Activated CD8-positive, alpha-beta memory T cell treated with anti-CD3 and anti-CD28 coated beads, Interleukin-2, amount 50 U/mL, for 48 hours (primary cell): Measurements from ENCODE around the gene TELO2.

Source experiments
- DNase-seq: peaks from one replicate; pipeline ENCODE4 v3.0.0-alpha.2; 2020

Gene TELO2

DNA sequence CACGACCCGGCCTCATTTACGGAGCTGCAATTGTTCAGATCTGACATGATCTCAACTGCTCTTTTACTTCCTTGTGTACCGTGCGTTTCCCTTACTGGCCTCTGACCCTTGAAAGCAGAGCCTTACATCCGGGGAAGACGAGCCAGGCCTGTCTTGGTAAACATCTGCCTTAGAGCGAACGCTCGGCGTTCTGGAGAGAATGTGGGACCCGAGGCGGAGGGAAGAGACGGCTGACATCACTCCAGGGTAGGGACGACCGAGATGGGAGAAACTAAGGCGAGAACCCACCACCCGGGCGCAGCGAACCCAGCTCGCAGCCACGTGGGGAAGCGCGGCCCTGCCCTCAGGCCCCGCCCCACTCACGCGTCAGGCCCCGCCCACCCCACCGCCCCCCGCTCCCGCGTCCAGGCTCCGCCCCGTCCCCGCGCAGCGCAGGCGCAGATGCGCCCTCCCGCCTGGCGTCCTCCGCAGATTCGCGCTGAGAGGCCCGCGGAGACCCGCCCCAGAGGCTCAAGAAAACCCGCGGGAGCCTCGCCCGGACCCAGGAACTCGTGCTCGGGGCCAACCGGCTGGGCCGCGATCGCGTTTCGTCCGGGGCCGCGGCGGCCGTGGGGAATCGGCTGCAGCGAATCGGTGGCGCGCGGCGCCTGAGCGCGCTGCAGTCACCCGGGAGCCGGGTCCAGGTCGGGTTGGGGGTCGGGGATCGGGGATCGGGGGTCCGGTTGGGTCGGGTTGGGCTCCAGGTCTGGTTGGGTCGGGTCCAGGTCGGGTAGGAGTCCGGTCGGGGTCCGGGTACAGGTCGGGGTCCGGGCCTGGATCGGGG, at the start of gene TELO2:
Gene TELO2 (plus strand): TSS at position 438 of the 823 bp plus-strand sequence. CDS start 922 bp downstream, outside the sequence.
- peak; percentile 95 for DNase-seq

DNA sequence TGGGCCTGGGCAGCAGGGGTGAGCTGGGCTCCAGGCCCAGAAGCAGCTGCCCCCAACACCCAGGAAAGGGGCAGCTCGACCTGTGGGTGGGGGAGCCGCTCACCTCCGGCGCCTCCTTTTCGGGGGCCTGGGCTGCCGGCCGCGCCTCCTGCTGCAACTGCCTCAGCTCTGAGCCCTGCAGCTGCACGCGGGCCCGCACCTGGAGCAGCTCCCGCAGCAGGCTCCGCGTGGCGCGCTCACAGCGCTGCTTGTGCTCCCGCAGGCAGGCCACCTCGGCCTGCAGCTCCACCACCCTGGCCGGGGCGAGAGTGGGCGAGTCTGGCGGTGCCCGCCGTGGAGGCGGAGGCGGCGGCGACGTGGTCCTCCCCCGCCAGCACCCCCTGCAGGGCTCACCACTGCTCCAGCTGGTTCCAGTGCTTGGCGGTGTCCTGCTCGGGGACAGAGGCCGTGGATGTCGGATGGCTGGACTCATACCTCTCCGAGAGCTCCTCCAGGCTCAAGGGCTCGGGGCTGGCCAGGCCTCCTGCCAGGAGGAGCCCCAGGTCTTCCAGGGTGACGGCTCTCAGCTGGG, 49.7 kb upstream of the TELO2 start:
- no peak for DNase-seq

DNA sequence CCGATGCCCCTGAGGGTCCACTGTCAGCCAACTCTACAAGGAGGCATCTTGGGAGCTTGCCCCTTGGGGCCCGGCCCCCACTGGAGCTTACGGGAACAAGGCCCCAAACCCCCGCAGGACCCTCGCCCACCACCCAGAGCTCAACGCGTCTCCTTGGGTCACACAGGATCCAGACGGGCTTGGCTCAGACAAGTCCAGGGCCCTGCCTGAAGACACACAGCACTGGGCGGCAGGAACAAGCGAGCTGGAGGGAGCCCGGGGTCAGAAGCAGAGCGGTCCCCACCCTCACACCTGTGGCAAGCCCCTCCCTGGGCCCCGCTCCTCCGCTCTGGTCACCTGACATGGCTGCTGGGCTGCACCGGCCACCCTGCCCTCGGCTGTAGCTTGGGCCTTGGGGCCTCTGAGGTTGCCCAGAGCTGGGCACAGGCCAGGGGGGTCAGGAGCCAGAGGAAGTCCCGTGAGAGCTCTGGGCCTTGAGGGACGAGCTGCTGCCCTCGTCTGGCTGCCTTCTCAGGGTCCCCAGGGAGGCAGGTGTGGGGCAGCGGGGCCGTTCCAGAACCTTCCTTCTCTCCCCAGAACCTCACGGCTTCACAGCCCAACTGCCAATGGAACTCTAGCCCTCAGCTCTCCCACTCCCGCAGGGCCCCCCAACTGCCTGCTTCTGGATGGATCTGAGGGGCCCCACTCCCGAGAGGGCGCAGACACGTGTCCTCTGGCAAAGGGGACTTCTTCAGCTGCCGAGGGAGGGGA, 49.0 kb upstream of the TELO2 start, which contains the start of gene CCDC154:
Gene CCDC154 (minus strand): TSS at position 577 of the 750 bp plus-strand sequence. CDS start 234 bp downstream, at position 343.
- no peak for DNase-seq

DNA sequence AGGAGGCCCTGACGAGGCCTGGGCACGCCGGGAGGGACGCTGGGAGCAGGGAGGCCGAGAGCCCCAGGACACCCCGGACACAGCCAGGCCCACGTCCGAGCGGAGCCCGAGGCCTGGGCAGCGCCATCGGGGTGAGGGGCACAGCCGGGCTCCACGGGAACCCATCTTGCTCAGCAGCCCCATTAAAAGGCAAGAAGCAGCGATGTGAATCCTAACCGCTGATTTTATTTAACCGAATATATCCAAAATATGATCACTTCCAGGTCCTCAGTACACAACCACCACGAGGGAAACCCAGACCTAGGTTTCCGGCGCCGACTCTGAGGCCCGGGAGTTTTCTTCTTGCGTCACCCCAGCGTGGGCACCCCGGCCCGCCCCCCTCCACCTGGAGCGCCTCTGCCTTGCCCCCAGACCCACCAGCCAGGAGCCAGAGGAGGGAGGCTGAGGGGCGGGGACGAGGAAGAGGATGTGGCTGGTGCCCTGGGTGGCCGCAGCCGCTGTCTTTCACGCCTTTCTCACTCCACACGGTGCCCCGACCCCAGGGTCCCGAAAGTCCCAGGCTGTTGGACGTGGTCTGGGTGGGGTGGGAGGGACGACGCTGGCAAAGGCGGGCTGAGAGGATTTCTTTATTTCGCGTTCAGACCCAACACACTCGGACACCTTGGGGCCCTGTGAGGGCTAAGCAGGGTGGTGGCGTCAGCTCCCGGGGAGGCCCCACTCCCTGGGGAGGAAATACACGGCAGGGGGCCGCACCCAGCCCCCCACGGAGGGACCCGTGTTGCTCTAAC, 48.2 kb upstream of the TELO2 start:
- no peak for DNase-seq

DNA sequence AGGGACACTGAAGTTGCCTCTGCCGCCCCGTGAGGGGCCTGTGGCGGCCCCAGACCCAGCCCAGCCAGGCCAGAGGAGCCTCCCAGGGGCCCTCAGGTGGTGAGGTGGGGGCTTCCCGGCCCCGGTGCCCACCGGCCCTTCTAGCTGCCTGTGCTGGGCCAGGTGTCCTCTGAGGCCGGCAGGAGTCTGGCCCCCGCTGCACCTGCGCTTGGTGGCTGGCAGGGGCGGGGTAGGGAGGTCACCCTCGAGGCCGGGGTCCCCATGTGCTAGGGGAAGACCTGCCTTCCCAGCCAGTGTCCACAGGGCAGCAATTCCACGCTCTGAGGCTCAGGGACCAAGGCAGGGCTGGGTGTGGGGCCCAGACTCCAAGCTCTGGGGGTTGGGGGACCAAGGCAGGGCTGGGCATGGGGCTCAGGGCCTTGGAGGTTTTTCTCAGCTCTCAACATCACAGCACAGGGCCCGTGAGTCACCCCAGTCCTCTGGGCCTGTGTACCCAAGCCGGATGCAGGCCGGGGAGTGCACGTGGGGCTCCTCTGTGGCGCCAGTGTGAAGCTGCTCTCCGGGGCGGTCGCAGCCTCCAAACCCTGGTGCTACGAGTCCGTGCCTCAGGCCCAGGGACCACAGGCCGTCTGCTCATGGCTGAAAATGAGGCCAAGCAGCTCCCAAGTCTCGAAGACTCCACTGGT, 47.5 kb upstream of the TELO2 start:
- DNase-seq = no peak

DNA sequence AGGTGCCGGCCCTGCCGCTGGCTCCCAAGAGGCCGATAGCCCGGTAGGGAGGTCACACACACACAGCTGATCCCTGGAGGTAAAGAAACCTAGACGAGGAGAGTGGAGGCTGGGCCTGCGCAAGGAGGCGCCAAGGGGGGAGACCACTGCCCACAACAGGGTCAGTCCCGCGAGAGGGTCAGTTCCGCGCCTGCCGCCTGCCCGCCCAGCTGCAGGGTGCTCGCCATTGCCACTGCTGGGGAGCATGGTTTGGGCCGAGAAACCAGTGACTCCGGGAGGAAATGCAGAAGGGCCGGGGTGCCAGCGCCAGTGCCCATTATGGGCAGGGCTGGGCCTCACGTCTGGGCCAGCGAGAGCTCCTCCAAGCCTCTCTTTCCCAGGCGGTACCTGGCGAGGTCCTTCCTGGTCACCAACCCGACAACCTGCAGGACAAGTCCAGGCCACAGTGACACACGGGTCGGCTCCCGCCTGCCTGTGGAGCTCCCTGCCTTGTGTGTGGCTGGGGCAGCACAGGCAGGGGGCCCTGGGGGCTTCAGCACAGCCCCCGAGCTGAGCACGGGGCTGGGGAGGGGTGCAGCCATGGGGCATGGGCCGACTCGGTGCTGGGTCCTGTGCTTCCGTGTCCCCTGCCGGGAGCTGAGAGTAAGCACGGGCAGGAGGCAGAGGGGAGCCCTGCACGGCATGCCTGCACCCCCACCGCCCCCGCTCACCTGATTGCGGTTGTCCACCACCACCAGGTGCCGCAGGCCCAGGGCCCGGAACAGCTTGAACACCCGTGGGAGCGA, 46.7 kb upstream of the TELO2 start:
- DNase-seq = no peak

DNA sequence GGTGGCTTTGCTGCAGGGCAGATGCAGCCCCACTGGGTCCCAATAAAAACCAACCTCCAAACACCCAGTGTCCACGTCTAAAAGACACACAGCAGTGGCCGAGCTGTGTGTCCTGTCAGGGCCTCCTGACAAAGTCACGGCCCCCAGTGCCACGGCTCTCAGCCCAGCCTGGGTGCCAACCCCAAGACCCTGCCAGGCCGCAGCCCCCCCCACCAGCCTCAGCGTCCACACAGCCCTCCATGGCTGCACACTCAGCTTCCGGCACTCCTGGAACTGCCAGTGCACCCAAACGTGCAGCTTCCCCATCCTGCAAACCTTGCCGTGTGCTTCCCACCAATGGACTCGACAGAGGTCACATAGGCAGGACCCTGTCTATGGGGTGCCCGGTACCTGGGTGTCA, 45.2 kb upstream of the TELO2 start:
- DNase-seq = no peak

DNA sequence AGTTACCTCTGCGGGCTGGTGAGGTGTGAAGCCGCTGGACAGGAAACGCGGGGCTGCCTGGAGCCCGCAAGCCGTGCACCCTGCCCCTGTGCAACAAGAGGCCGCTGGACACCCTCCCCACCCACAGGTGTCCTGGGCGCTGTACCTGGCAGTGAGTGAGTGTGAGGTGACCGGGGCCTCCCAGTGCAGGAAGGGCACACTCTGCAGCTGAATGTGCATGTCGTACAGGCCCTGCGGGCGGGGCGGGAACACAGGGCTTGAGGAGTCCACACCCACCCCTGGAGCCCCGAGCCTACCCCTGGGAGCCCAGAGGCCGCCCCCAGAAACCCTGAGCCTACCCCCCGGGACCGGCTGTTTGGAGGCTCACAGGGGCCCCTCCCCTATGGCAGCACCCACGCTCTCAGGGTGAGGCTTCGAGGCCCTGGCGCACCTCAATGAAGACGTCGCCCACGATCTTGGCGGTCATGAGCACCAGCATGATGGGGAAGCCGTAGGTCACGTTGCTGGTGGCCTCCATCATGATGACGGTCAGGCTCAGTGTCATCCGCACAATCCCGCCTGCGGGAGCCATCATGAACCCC, 44.5 kb upstream of the TELO2 start:
- no peak for DNase-seq

DNA sequence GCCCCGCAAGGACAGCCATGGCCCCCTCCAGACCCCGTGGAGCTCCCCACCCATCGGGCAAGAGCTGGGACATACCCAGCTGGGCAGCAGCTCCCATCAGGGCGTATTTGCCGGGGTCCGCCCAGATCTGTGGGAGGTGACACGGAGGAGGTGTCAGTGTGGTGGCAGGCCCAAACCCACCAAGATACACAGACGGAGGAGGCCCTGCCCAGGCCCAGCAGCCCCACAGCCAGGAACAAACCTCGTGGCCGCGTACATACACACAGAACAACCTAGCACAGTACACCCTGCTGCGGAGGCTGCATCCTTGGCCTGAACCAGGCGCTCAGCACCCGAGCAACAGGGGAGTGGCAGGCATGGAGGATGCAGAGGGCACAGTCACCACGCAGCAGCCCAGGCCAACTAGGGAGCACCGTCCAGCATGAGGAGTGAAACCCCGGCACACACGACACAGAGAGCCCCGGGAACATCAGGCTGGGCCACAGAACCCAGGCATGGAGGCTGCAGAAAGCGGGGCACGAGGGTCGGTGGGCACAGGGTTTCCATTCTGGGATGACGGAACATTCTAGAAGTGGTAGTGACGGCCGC, 43.9 kb upstream of the TELO2 start:
- no peak for DNase-seq

DNA sequence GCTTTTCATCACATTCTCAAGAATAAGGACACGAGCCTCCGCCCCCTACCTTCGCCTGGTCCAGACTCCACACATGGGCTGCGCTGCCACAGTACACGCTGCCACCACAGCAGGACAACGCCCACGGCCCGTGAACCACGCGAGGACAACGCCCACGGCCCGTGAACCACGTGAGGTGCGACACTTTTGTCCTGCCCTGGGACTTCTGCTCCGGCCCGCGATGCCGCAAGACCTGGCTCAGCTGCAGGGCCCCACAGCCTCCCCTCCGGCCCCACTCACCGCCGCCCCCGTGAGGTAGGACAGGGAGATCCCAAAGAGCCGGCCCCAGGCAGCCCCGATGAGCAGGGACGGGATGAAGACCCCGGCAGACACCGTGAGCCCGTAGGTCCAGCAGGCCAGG, 42.9 kb upstream of the TELO2 start:
- DNase-seq = no peak

DNA sequence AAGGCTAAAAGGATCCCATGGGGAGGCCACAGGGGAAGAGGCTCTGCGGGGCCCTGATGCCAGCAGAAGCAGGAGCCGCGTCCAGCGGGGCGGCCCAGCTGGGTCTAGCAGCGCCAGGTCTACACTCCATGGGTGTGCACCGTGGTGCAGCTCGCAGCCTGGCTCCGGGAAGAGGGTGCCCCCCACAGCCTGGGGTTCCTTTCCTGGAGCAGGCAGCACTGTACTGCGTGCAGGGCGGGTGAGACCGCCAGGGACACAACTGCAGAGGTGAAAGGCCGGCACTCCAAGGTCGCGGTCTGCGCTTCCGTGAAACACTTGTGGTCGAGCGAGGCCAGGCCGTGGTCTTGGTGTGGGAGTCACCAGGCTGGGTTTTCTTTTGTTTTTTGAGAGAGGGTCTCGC, 42.3 kb upstream of the TELO2 start:
- no peak for DNase-seq

DNA sequence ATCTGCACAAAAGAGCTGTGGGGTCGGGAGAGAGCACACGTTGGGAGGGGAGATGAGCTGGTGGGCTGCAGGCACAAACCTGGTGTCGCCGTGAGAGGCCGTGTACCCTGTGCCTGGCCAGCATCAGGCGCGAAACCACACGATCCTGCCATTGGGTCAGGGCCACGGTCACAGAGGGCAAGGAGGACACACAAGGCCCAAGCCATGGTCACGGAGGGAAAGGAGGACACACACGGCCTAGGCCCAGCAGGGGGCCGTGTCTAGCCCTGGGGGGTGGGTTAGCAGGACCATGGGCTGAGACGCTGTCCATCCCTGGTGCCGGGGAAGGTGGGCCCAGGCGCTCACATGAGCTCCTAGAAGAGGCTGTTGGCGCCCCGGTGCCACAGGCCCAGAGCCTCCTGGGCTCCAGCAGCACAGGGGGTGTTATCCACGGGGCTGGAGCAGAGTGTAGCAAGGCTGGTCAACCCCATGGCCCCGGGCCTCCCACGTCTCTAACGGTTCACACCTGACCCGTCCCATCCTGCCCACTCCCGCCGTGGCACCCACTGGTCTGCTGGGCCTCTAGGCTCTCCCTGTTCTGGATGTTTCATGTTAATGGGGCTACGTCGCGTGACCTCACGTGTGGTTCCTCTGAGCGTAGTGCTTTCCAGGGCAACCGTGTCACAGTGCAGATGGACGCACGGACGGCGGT, 41.3 kb upstream of the TELO2 start:
- no peak for DNase-seq

DNA sequence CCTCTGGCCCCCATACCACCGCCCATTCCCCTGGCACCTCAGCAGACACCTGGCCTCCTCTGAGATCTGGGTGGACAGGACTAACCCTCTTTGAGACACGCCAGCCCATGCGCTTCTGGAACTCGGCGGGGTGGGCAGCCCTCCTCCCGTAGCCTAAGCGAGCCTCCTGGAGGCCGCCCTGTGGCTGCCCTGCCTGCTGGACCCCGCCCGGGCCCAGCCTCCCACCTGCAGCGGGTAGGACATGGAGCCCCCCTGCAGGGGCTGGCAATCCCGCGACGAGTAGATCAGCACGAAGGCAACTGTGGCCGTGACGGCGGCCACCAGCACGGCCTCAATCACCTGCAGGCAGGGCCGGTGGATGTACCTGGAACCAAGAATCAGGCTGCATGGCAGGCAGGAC, 40.6 kb upstream of the TELO2 start:
- no peak for DNase-seq

DNA sequence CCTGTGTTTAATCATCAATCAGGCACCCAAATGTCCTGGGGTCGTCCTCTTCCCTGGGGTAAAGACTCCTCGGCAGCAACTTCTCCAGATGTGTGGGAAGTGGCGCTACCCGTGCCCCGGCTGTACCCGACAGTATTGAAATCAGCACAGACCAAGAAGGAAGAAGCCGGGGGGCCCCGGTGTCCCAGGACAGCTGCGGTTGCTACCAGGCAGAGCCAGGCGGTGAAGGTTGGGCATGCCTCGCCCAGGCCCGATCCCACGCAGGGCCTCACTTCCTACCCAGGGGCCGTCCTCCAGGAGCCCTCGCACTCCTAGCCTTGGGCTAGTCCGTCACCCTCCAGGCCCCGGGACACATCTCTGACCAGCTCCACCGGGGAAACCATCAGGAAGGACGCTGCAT, 39.8 kb upstream of the TELO2 start:
- no peak for DNase-seq

DNA sequence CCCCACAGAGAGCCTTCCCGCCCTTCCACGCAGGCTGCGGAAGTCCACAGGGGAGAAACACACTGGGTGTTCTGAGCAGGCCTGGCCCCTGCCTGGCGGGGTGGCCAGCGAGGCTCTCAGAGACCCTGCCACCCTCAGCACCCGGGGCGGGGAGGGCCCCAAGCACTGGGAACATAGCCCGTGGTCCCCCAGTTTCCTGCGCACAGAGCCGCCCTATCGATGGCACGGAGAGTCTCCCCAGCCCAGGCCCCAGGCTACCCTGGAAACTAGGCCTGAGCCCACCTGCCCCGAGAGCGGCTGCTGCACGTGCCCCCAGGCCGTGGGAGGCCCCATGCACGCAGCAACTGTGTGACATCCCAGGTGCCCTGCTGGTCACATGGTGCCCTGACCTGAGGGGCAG, 38.6 kb upstream of the TELO2 start:
- no peak for DNase-seq

DNA sequence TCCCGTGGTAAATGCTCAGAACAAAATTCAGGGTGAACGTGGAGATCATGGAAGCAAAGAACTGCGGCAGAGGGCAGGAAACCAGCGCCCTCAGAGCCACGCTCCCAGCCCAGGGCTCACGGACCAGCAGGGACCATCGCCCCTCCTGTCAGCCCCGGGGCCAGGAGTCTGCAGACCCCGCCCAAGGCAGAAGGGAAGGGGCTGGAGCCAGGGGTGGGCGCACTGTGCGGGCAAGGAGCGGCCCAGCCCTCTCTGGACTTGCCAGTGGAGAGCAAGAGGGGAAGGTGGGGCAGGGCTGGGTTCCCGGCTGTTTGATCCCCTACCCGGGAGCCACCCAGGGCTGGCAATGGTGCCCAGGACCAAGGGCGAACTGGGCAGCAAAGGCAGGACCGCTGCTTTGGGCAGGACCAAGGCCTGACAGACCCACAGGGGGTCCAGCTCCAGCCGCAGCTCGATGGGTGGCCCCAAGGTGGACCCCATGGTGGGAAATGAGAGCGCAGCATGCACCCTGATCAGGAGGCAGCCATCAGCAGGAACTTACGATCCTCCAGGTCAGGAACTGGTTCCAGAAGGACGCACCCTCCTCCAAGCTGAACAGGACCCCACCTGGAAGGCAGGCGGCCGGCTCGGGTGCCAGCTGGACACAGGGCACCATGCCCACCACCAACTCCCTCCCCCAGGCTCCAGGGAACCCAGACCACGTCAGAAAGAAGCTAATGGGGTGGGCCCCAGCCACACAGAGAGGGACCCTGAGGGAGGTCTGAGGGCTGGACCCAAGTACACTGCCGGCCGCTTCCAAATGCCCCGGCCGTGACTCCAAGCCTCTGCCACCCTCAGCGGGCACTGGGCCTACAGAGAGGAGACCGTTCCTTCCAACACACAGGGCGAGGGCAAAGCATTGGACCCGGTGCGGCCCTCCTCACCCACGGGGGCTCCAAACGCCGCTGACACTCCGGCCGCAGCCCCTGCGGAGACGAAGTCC, 37.7 kb upstream of the TELO2 start:
- DNase-seq = no peak

DNA sequence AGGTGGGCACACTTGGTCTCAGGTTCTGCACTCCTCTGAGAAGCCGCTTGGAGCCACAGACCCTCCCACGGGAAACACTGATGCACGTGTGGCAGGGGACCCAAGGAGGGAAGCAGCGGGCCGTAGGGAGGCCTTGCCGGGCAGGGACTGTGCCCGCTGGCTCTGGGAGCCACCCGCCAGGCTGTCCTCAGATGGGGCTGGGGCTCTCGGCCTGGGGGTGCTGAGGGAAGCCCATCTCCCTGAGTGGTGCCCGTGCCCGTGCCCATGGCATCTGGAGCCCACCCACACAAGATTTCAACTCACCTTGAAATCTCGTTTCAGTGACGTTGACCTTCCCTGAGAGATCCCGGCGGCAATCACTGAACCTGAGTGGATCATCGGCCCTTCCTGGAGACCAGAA, 36.2 kb upstream of the TELO2 start:
- no peak for DNase-seq

DNA sequence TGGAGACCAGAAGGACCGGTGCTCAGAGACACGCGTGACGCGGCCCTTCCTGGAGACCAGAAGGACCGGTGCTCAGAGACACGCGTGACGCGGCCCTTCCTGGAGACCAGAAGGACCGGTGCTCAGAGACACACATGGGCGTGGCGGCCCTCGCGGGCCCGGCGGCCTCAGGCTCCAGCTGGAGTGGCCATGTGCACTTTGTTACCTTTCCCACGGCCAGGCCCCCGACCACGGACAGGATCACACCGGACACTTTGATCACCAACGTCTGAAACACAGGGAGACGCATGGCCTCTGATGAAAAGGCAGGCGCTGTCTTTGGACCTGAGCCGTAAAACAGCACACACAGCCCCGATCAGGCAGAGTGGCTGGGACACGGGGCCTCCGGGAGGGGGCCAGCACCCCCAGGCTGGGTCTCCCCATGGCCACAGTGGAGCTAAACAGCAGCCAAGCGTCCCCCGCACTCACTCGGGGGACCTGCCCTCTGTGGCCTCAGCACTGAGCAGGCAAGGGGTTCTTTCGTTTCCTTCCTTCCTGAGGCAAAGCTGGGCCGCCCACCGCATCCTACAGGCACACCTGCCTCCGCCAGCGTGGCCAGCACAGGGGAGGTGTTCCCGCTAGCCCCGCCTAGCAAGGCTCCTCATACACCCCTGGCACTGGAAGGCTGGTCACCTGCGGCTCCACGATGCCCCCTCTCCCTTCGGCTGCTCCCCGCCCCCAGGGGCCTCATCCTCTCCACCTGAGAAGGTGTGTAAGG, 35.5 kb upstream of the TELO2 start:
- DNase-seq = no peak
